ENCODE measurements around the gene ANKIB1. TPM values are rescaled to one million over a fixed set of nuclear protein-coding genes. Genes with fewer than 3 reads are reported as not detected.

Gene ANKIB1
- polyA plus RNA-seq, 2 of the 4 experiments (the other 2 are of a cell fraction), result 20.7 to 59.5 TPM

DNA sequence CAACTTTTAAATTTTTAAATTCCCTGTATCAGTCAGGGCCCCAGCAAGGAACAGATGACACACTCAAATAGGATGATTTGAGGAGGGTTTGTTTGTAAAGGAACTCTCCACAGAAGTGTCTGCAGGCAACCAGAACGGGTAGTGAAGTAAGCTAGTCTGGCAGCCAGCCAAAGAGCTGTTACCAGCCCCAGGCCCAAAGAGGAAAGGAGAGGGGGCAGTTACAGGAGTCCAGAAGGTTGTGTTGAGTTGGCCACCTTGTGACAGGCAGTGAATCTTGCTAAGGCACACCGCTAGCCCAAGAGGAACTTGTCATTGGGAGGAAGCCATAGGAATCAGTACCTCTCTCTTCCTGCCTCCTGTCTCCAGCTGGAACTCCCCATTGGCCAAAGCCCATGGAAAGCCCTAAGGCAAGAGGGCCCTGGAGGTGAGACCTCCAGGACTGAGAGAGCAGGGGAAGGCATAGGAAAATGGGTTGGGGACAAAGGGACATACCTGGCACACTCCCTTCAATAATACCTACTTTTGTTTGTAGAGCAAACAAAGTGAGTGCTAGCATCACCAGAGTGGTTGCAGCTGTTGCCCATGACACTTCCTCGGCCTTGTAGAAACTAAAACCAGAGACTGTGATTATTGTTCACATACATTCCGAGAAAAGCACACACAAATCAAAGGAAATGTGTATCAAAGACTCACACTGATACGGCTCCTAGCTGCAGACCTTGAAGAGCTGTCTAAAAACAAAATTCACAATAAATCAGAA, 176.1 kb downstream of the ANKIB1 start:
- H3K27ac ChIP-seq, result no peak overlapping the region
- DNase-seq (ENCODE audit: low read depth in 1 of 2, low spot score in 1 of 2) (no peak), FAIRE-seq (no peak), ATAC-seq (no peak)
- POLR2A ChIA-PET, result interaction anchor here (1.4 kb wide), 1 partner anchor 25 kb away, joined by 3 read pairs; the partner anchor contains the start of gene GATAD1
- H3K4me1 ChIP-seq, result peaks cover 3% of the 10 kb centered on the region; the same call in 1 of the 3 replicates
- H3K4me2 ChIP-seq, result no peak overlapping the region
- H3K9me3 ChIP-seq, result no peaks in the 10 kb centered on the region
- CTCF ChIA-PET, result interaction anchor here (0.6 to 7.1 kb wide), 5 partner anchors 8 to 152 kb away, joined by 3 to 98 read pairs (median 4); partner anchors contain the start of gene GATAD1
- 54% methylated on average over 5 of the region's 5 CpGs for WGBS (ENCODE audit: missing lambda C conversion rate)
- no peak overlapping the region for H3K4me3 ChIP-seq
- TF ChIP-seq TFCP2L1 (CRISPR knock-in tag; IDR thresholded peaks at IDR 0.05), result no peak

DNA sequence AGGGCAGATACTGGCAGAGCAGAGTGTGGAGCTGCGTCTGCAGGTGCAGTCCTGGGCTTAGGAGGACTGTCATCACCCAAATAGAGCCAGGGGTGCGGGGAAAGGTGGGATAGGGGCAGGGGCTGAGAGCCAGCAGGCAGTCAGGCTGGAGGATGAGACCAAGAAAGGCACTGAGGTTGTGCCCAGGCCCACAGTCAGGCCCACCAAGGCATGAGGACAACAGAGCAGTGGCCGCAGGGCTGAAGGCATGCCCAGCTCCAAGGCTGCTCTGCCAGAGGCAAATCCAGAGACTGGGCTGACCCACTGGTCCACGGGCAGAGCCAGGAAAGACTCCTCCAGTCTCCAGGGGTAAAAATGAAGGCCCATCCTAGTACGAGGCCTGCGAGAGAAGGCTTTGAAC, 177.2 kb downstream of the ANKIB1 start:
- DNase-seq (ENCODE audit: low read depth in 1 of 2, low spot score in 1 of 2), result no peak
- H3K4me1 ChIP-seq, result peaks cover 3% of the 10 kb centered on the region; the same call in 1 of the 3 replicates
- ChIA-PET CTCF (interaction anchor here (1.2 to 7.1 kb wide), 4 partner anchors 9 to 290 kb away, joined by 3 to 98 read pairs (median 33); partner anchors contain the start of gene GATAD1), POLR2A (interaction anchor here (1.4 kb wide), 1 partner anchor 24 kb away, joined by 4 read pairs; the partner anchor contains the start of gene GATAD1)
- H3K27ac ChIP-seq, result no peak overlapping the region
- H3K9me3 ChIP-seq, result no peaks in the 10 kb centered on the region
- TF ChIP-seq CEBPB (IDR thresholded peaks at IDR 0.05) (no peak), FOXS1 (CRISPR knock-in tag; IDR thresholded peaks at IDR 0.05) (no peak), HDAC2 (IDR thresholded peaks at IDR 0.05) (no peak), BCL3 (IDR thresholded peaks at IDR 0.05) (no peak), E2F6 (IDR thresholded peaks at IDR 0.05; ENCODE audit: borderline replicate concordance, low read depth) (no peak), EHF (CRISPR knock-in tag; IDR thresholded peaks at IDR 0.05) (no peak)
- TF ChIP-seq, protein P1, sequence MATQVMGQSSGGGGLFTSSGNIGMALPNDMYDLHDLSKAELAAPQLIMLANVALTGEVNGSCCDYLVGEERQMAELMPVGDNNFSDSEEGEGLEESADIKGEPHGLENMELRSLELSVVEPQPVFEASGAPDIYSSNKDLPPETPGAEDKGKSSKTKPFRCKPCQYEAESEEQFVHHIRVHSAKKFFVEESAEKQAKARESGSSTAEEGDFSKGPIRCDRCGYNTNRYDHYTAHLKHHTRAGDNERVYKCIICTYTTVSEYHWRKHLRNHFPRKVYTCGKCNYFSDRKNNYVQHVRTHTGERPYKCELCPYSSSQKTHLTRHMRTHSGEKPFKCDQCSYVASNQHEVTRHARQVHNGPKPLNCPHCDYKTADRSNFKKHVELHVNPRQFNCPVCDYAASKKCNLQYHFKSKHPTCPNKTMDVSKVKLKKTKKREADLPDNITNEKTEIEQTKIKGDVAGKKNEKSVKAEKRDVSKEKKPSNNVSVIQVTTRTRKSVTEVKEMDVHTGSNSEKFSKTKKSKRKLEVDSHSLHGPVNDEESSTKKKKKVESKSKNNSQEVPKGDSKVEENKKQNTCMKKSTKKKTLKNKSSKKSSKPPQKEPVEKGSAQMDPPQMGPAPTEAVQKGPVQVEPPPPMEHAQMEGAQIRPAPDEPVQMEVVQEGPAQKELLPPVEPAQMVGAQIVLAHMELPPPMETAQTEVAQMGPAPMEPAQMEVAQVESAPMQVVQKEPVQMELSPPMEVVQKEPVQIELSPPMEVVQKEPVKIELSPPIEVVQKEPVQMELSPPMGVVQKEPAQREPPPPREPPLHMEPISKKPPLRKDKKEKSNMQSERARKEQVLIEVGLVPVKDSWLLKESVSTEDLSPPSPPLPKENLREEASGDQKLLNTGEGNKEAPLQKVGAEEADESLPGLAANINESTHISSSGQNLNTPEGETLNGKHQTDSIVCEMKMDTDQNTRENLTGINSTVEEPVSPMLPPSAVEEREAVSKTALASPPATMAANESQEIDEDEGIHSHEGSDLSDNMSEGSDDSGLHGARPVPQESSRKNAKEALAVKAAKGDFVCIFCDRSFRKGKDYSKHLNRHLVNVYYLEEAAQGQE (IDR thresholded peaks at IDR 0.05), result no peak
- WGBS (ENCODE audit: missing lambda C conversion rate), result 71% methylated on average over 5 of the region's 6 CpGs
- H3K4me2 ChIP-seq, result no peak overlapping the region
- FAIRE-seq, result no peak
- no peak for ATAC-seq
- H3K4me3 ChIP-seq, result no peak overlapping the region

- Histone ChIP-seq H3K27ac (peak overlapping the region in 1 of 2 experiments; percentile 82; a peak in 3 of 6 replicates), H3K4me2 (peak overlapping the region; percentile 93), H3K9me3 (no peaks in the 10 kb centered on the region), H3K4me3 (peak overlapping the region; percentile 50; the same call in 2 of the 3 replicates), H3K4me1 (peaks cover 3% of the 10 kb centered on the region; the same call in 1 of the 3 replicates)
- WGBS (ENCODE audit: missing lambda C conversion rate), result 72% methylated on average over 5 of the region's 5 CpGs
- DNase-seq (ENCODE audit: low read depth in 1 of 2, low spot score in 1 of 2) (no peak), ATAC-seq (no peak), FAIRE-seq (no peak)
- ChIA-PET POLR2A (interaction anchor here (1.4 kb wide), 1 partner anchor 23 kb away, joined by 4 read pairs; the partner anchor contains the start of gene GATAD1), CTCF (interaction anchor here (0.7 to 7.1 kb wide), 10 partner anchors 9 to 629 kb away, joined by 3 to 98 read pairs (median 3); partner anchors contain the start of gene GATAD1)
- TF ChIP-seq, protein P1 (IDR thresholded peaks at IDR 0.05), result no peak
- TF ChIP-seq E2F6 (IDR thresholded peaks at IDR 0.05; ENCODE audit: borderline replicate concordance, low read depth) (no peak), RCOR1 (IDR thresholded peaks at IDR 0.05; ENCODE audit: low read depth, low read length) (no peak), NPAS2 (CRISPR knock-in tag; IDR thresholded peaks at IDR 0.05; ENCODE audit: borderline replicate concordance) (no peak)
Observed at GRCh38 chr7:92423710-92424131, 177.9 kb downstream of the ANKIB1 start.

All from A549 (cell line).